ENCODE results near the gene ABCC4.
A peak's percentile ranks its signal among the peaks of the same experiment; 100 is the strongest.
"Not testable (repeated sequence)": the region's sequence is repeated elsewhere in the genome, so short reads cannot be mapped to it uniquely, and the experiment has no call there.

The ABCC4 gene

DNA sequence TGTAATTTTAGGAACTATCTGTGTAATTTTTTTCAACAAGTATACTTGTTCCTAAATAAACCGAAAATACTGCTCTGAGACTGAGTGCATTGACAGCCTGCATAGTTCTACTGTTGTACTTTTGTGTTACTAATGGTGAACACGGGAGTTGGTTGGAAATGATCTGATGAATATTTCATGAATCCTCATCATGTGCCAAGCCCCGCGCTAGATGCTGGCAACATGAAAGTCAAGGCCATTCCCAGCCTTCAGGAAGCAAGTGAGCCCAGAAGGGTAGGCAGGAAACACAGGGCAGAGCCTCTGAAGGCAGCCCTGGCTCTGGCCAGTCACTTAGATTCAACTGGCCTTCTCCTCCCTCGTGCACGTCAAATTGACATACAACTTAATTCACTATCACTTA lies 106.1 kb downstream of the ABCC4 start:
- DNase-seq = no peak

DNA sequence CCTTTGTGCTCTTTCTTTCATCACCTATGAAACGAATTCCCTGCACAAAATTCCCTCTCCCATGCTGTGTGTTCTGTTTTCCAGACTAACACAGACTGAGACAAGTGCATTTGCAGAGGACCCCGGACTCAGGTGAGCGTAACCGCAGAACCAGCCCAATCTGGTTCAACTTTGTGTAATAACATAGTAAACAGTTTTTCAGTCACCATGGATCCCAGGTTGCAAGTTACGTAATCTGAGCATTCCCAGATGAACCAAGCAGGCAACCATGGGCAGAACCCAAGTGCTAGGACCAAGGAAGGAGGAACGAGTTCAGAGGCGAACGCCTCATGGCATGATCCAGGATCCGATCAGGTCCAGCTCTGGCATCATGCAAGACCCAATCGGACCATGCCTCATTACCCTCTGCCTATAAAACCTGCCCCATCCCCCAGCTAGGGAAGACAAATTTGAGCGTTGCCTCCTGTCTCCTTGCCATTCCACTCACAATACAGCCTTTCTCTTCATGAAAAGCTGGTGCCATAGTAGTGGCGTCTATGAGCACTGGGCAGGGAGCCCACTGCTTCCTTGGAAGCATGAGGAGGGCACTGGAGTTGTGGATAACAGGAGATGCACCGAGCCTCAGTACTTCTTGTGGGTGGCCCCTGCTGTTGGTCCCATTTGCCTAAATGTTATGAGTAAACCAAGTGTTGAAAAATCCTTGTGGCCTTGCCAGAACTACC lies 107.6 kb downstream of the ABCC4 start:
- no peak for DNase-seq

DNA sequence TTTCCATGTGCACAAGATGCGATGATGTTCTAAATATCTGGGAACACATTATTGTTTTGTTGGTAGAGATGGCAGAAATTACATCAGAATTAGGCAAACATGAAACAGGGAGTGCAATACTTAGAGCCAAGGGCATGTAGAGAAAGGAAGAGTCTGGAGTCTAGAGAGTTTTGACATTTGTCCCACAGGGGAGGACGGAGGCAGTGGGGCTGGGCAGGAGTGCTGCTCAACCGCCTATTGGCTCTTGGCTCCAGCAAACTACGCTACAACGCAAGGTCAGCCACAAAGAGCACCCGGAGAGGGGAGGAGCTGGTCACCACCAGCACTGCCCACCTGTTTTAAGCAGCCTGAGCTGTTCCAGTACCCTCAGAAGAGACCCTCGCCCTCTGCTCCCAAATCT lies 108.3 kb downstream of the ABCC4 start:
- DNase-seq = no peak

DNA sequence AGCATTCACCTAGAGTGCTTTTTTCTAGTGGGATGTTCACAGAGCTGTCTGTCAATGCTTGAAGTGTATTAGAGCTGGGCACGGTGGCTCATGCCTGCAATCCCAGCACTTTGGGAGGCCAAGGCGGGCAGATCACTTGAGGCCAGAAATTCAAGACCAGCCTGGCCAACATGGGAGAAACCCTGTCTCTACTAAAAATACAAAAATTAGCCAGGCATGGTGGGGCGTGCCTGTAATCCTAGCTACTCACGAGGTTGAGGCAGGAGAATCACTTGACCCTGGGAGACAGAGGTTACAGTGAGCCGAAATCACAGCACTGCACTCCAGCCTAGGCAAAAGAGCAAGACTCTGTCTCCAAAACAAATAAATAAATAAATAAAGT lies 108.7 kb downstream of the ABCC4 start:
- not testable (repeated sequence) for DNase-seq

DNA sequence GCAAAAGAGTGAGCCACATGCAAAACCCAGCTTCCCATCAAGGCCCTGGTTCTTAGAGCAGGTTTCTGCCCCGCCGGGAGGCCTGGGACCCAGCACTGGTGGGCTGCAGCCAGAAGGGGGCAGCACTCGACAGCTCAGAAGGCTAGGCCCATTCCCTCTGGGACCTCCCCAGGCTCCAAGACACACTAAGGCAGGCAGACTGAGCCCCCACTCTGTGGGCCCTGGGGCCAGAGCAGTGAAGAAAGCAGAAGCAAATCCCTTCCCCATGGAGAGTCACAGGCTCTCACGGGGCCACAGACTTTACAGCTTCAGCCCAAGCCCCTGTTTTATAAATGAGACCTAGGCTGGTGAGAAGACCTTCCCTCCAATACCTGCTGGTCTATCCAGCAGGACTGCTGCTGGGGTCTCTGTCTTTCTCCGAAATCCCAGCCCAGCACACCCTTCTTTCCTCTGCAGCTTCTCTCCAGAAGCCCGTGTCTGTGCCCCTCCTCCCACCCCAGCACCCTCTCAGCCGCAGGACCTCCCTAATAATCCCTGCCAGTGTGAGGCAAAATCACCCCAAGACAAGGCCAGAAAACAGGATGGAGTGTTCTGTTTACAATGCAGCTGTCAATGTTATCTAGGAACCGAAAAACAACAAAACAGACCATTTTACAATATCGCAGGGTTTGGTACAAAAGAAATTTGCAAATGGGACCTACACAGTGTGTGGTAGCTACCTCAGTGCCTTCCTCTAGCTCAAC lies 109.3 kb downstream of the ABCC4 start:
- DNase-seq = peak; percentile 27

DNA sequence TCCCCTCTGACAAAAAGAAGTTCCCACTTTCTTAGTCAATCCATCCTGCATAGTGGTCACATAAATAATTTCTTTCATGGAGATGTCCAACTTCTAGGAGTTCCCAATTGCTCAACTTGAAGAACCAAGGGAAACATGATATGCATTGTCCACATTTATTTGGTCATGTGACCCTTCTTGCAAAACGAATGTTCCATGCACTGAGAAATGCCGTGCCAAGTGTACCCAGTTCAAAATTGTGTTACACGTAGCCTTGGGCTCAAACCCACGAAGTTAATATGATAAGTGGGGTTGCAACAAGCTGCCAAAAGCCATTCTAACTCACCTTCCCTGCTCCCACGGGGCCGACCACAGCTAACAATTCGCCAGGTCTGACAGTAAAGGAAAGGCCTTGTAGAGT lies 113.1 kb downstream of the ABCC4 start:
- no peak for DNase-seq

DNA sequence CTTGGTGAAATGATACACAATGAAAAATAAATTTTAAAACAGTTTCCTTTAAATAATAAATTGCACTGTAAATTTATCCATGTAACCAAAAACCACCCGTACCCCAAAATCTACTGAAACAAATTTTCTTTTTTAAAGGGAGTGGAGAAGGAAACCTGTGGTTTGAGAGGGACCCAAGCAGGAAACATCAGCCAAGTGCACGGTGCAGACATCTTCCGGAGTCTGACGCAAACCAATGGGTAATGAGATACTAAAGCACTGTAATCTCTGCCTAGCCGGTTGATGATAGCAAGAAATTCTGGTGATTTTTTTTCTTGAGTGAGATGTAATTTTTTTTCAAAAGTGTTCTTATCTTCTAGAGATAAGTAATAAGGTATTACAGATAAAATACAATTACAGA lies 115.4 kb downstream of the ABCC4 start:
- DNase-seq = no peak

DNA sequence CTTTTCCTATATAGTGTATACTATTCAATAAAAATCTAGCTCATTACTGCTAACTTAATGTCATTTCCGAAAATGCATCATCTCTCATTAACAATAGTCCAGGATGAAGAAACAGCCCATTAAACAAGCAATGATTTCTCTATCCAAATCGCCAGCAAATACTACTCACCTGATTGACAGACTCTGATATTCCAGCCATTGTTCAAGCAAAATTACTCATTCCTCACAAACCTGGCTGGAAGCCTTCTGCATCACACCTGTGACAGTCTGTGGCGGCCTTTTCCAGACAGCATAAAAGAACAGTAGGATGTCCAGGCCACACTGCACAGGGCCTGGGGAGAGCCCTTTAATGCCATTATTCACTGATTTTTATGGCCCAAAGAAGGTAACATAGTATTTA lies 115.9 kb downstream of the ABCC4 start:
- no peak for DNase-seq

DNA sequence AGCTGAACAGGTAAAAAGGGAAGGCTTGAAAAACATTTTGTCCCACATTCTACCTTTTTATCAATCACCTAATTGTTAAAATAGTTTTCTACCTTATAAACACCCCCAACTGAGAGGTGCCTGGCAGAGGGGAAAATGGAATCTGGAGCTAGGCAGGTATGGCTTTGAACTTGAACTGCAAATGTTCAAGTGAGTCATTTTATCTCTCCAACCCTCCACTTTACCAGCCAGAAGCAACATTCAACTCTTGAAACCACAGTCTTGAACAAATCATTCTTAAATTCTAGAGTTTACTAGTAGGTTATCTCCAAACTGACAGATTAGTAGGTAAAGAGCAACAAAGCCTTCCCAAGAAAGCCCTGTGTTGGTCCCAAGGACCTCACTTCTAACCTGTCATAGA lies 116.9 kb downstream of the ABCC4 start:
- no peak for DNase-seq

DNA sequence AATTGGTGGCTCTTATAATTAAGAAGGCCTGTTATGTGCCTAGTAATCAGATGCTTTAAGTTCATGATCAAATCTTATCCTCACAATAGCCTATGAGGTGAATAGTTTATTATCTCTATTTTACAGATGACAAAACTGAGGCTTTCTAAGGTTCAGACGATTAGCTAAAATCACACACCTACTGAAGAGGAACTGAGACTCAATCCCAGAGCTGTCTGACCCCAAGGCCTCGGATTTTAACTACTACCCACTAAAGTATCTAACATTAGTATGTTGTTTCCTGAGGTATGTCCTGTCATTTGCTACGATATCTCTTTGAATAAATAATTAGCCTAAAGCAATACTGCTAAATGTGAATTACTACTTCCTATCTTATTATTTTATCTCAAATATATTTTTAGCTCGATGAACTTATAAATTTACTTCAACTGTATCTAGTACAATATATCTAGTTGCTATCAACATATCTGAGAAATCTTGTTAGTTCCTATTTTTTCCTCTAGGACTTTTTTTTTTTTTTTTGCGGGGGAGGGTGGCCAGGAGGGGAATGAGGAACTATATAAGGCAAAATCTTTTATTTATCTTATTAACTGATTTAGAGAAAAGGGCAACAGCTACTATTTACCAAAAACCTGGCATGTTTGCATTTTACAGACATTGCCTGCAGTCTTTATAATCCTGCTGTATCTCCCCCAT lies 118.5 kb downstream of the ABCC4 start:
- DNase-seq = no peak

DNA sequence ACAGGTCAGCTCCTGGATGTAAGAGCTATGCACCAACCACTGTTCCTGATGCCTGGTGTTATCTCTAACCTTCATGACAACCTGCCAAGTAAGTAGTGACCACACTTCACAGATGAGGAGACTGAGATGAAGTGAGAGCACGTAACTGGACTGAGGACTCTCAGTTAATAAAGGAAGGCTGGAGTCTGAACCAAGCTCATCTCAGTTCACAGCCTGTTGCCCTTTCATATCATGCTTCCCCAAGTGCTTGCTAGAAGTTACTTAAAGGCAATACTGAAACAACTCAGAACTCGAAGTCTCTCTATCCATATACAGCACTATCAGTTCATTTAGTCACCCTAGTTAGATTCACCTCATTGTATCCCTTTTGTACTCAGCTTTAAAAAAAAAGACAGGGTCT lies 119.7 kb downstream of the ABCC4 start:
- DNase-seq = no peak

DNA sequence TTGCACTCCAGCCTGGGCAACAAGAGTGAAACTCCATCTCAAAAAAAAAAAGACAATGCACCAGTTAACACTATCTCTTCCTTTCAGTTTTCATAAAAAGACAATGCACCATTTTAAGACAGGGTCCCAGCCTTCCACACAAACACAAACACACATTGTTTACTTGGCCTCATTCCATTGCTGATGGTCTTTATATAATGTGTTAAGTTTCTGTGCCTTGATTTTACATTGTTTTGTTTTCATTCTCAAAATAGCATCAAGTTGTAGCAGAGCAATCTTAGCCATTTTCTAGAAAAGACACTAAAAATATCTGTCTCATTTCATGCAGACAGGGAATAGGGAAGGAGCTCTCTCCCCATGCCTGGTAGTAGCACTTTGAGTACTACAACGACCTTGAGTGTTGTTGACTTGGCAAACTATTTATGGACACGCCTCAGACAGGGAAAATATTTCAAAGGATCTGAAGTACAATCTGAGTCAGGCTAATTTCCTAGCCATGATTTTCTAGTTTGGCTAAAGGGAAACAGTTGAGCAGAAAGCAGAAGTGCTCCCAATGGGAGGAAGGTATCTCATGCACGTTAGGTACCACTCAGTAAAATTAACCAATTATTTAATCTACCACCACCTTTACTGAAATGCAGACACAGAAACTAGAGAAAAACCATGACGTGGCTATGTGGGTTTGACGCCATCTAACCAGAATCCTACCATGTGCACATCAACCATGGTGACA lies 120.6 kb downstream of the ABCC4 start:
- no peak for DNase-seq

DNA sequence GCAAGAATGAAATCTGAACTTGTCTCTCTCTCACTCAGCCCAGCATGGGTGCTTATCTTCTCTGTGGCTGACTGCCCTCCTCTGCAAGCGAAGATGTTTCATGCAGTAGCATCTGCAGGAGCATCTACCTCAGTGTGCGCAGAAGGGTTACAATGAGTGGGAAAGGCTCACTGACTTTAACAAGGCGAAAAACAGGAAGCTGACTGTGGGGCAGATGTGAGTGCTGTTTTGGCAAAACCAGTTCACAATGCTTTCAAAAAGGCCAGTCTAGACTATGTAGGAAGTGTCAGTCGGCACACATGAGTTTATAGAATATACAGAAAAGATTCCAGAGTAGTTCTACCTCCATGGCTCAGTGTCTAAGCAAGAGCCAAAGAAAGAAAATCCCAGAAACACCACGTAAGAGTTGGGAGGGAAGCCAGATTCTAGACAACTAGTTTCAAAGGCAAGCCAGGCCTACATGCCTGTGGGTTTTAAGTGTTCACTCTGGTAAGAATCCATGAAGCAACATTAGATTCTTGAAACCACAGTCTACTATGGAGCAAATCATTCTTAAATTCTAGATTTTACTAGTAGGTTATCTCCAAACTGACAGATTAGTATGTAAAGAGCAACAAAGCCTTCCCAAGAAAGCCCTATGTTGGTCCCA lies 124.5 kb downstream of the ABCC4 start:
- no peak for DNase-seq

DNA sequence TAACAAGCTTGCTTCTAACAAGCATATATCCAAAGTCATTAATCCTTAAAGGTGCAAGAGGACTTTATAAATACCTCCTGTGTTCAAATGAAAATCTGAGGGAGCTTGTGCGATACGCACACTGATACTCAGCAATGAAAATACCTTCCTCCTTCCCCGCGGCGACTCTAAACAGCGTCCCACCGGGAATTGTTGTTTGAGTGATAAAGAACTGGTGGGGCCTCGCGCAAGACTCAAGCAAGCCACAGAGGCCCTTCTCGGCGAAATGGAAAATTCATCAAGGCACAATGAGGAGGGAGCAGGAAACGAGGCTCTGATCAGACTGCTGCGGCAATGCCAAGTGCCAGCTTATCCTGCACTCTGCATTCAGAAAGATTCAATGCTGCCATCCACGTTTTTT lies 126.7 kb downstream of the ABCC4 start:
- DNase-seq = no peak

DNA sequence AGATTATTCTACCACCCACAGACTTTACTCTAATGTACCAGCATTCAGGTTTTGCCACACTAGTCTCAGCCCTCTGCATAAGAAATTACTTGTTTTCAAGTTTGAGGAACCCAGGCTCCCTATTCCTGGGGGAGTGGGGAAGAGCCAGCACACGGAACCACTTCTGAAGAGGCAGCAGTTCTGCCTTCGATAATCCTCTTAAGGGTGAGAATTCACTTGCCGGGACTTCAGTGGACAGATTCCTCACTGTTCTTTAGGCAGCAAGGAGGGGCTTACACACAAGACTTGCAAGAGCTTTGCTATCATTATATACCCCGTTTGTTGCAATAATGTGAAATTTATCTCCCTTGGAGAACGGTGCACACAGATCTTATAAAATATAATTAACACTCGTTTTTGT lies 133.1 kb downstream of the ABCC4 start:
- DNase-seq = no peak

DNA sequence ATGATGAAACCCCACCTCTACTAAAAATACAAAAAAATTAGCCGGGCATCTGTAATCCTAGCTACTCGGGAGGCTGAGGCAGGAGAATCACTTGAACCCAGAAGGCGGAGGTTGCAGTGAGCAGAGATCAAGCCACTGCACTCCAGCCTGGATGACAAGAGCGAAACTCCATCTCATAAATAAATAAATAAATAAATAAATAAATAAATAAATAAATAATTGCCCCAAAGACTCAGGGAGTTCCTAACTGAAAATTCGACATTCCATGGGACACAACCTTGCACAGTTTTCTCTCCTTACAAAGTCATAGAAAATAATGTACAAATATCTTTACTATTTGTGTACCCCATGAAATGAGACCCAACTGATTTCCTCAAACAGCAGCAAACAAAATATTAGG lies 134.2 kb downstream of the ABCC4 start:
- DNase-seq = not testable (repeated sequence)

DNA sequence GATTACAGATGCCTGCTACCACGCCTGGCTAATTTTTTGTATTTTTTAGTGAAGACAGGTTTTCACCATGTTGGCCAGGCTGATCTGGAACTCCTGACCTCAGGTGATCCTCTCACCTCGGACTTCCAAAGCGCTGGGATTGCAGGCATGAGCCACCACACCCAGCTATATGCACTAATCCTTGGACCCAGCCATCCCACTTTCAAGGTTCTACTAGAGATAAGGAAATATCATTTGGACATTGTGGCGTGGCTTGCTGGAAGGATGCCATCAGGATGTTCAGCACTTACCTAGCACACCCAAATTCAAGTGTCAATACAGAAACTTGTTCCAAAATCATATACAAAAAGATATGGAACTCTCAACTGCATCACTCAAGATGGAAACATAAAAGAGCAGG lies 136.4 kb downstream of the ABCC4 start:
- no peak for DNase-seq

DNA sequence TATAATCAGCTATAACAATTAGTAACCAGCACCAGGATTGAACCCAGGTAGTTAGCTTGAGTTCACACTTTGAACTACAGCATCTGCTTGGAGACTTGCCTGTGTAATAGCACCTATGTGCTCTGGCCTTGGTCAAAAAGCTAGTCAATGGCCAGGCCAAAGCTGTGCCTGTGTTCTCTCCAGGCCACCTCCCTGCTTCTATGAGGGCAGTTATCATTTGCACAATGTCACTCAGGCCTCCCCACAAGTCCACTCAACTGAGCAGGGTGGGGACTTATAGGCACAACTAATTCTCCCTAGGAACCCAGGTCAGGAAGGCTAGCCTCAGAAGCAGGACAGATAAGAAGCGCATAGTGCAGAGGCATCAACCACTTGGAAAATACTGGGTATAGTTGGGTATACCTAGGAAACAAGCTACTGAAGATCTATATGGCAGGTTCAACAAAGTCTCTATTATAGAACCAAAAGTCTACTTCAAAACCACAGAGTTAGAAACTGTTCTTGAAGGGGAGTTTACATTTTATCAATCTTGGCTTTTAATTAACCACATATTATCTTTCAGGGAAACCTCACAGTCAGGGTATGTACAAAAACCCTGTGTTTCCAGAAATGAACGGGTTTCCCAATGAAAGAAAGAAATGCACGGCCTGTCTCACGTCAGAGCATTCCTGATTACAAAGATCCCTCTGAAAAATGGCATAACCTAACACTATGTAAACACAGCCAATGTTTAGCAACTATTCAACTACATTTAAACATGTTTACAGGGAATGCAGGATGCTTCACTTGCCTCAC lies 140.9 kb downstream of the ABCC4 start:
- no peak for DNase-seq

DNA sequence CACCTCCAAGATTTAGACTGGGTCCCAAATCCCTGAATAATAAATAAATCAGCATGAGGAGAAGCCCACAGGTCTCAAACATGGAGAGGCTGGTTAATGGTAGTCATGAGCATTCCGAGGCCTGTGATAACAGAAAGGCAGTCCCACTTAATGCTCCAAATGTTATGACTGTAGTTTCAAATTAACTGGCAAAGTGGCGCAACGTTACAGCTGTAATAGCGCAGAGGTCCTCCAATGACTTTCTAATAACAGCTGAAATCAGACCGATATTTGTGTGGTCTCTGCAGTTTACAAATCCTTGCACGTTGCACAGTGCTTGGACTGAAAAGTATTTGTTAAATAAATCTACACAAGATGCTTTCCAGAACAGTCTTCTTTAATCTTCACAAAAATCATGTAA lies 141.8 kb downstream of the ABCC4 start:
- DNase-seq = no peak

DNA sequence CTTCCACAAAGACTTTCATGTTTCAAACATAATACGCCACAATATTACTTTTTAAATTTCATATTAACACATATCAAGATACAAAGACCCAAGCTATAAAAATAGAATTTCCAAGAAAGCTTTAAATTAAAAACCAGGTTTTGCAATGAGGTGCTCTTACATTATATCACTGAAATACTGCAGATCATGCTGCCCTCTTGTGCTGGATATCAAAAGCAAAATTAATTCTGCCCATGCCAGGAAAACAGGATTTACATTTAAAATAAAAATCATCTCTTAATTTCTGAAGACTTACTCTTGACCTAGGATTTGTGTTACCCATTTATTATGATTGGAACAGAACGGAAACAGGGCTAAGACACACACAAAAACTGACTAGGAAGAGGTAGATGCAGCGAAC lies 145.0 kb downstream of the ABCC4 start:
- no peak for DNase-seq

DNA sequence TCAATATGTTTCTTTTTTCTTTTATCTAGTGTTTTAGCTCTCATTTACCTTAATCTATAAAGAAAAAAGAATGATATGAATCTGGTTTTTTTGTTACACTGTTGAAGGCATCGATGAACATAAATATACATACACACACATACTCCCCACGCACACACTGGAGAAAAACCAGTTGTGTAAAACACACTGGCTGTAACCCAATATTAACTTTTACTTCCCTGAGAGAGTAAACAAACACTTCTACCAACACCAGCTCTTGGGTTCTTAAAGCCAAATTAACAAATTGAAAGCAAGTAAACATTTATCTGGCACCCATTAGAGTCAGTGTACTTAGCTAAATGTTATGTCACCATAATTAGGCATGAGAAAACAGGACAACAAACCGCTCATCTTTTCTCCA lies 145.7 kb downstream of the ABCC4 start:
- no peak for DNase-seq

DNA sequence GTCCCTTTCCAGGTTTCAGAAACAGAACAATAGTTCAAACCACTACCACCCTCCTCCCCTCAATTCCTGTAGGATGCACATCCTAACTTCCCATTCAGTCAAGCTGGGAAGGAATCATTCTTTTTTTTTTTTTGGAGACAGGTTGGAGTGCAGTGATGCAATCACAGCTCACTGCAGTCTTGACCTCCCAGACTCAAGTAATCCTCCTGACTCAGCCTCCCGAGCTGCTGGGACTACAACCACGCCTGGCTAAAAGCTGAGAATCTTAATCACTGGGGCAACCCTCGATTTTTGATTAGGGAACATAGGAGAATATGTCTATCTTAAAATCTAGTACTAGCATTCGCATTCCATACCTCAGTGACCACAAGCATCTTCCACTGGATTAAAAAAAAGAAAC lies 146.2 kb downstream of the ABCC4 start:
- no peak for DNase-seq
